Measurements from ENCODE around the gene DRC3.
A peak's percentile ranks its signal among the peaks of the same experiment; 100 is the strongest.

DRC3 gene

GRCh38 chr17:17965152-17965721 lies 7.4 kb upstream of the DRC3 start:
- H3K9me3 ChIP-seq (ENCODE audit: control insufficient read depth in 1 of 2, low read length in 2 of 2) = no peaks in the 10 kb centered on the region
- H3K36me3 ChIP-seq (ENCODE audit: control insufficient read depth in 1 of 2, insufficient read depth in 2 of 2, low read length in 2 of 2) = no peaks in the 10 kb centered on the region
- no peak overlapping the region for H3K27ac ChIP-seq (ENCODE audit: low read depth, low read length)
- no peak overlapping the region for H3K9ac ChIP-seq (ENCODE audit: low read depth in 1 of 2, low read length in 2 of 2)
- H3K4me3 ChIP-seq (ENCODE audit: low read depth in 1 of 2, low read length in 2 of 2) = no peak overlapping the region
- peaks cover 5 to 13% of the 10 kb centered on the region in 2 donors for H3K4me1 ChIP-seq (ENCODE audit: control insufficient read depth in 1 of 2, insufficient read depth in 2 of 2, low read length in 2 of 2)
- no peaks in the 10 kb centered on the region for H3K27me3 ChIP-seq (ENCODE audit: control insufficient read depth in 1 of 2, insufficient read depth in 2 of 2, low read length in 2 of 2)

- Histone ChIP-seq H3K9me3 (ENCODE audit: control insufficient read depth in 1 of 2, low read length in 2 of 2) (no peaks in the 10 kb centered on the region), H3K4me3 (ENCODE audit: low read depth in 1 of 2, low read length in 2 of 2) (no peak overlapping the region), H3K4me1 (ENCODE audit: control insufficient read depth in 1 of 2, insufficient read depth in 2 of 2, low read length in 2 of 2) (peaks cover 11 to 19% of the 10 kb centered on the region in 2 donors), H3K36me3 (ENCODE audit: control insufficient read depth in 1 of 2, insufficient read depth in 2 of 2, low read length in 2 of 2) (no peaks in the 10 kb centered on the region), H3K27ac (ENCODE audit: low read depth, low read length) (no peak overlapping the region), H3K27me3 (ENCODE audit: control insufficient read depth in 1 of 2, insufficient read depth in 2 of 2, low read length in 2 of 2) (no peaks in the 10 kb centered on the region), H3K9ac (ENCODE audit: low read depth in 1 of 2, low read length in 2 of 2) (no peak overlapping the region)
Observed at GRCh38 chr17:17966399-17966798, 6.3 kb upstream of the DRC3 start.

DNA sequence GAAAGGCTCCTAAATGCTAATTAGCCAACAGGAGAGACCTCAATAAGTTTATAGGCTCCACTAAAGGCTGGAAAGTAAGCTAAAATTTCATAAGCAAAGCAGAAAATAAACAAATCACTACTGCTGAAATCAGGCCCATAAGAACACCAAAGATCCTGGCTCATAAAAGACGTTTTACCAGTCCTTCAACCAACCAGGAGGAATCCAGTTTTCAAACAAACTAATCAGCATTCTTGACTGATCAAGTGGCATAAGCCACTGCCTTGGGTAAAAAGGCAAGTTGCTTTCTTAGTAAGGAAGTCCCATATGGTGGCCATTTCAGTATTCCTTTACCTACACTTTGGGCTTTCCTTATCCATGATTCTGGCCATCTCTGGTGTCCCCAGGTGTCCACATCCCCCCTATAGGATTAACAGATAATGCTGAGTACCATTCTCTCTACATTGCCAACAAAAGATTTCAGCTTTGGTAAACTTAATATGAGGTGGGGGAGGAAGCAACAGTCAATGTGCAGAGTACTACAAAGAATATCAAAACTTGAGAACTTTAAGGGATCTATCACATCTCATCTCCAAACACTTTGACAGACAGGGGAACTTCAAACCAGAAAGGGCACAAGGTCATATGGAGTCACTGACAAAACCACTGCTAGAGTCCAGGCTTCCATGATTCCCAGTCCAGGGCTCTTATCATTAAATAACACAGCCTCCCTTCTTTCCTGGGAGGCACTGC lies 1.8 kb upstream of the DRC3 start:
- no peaks in the 10 kb centered on the region for H3K36me3 ChIP-seq (ENCODE audit: control insufficient read depth in 1 of 2, insufficient read depth in 2 of 2, low read length in 2 of 2)
- H3K4me1 ChIP-seq (ENCODE audit: control insufficient read depth in 1 of 2, insufficient read depth in 2 of 2, low read length in 2 of 2) = peaks cover 19% of the 10 kb centered on the region in 2 donors
- H3K9ac ChIP-seq (ENCODE audit: low read depth in 1 of 2, low read length in 2 of 2) = peak overlapping the region; percentile 74 to 80
- H3K4me3 ChIP-seq (ENCODE audit: low read depth in 1 of 2, low read length in 2 of 2) = peak overlapping the region; percentile 86 to 91
- H3K27me3 ChIP-seq (ENCODE audit: control insufficient read depth in 1 of 2, insufficient read depth in 2 of 2, low read length in 2 of 2) = no peaks in the 10 kb centered on the region
- H3K27ac ChIP-seq (ENCODE audit: low read depth, low read length) = no peak overlapping the region
- no peaks in the 10 kb centered on the region for H3K9me3 ChIP-seq (ENCODE audit: control insufficient read depth in 1 of 2, low read length in 2 of 2)

GRCh38 chr17:17971431-17972125 lies 1.1 kb upstream of the DRC3 start:
- Histone ChIP-seq H3K4me1 (ENCODE audit: control insufficient read depth in 1 of 2, insufficient read depth in 2 of 2, low read length in 2 of 2) (peaks cover 19% of the 10 kb centered on the region in 2 donors), H3K4me3 (ENCODE audit: low read depth in 1 of 2, low read length in 2 of 2) (peak overlapping the region; percentile 86 to 91), H3K9me3 (ENCODE audit: control insufficient read depth in 1 of 2, low read length in 2 of 2) (no peaks in the 10 kb centered on the region), H3K36me3 (ENCODE audit: control insufficient read depth in 1 of 2, insufficient read depth in 2 of 2, low read length in 2 of 2) (no peaks in the 10 kb centered on the region), H3K9ac (ENCODE audit: low read depth in 1 of 2, low read length in 2 of 2) (peak overlapping the region; percentile 74 to 80), H3K27me3 (ENCODE audit: control insufficient read depth in 1 of 2, insufficient read depth in 2 of 2, low read length in 2 of 2) (no peaks in the 10 kb centered on the region), H3K27ac (ENCODE audit: low read depth, low read length) (peak overlapping the region; percentile 74)

GRCh38 chr17:17972952-17973254 lies 241 bp downstream of the DRC3 start:
- no peaks in the 10 kb centered on the region for H3K9me3 ChIP-seq (ENCODE audit: control insufficient read depth in 1 of 2, low read length in 2 of 2)
- peaks cover 19% of the 10 kb centered on the region in 2 donors for H3K4me1 ChIP-seq (ENCODE audit: control insufficient read depth in 1 of 2, insufficient read depth in 2 of 2, low read length in 2 of 2)
- H3K36me3 ChIP-seq (ENCODE audit: control insufficient read depth in 1 of 2, insufficient read depth in 2 of 2, low read length in 2 of 2) = no peaks in the 10 kb centered on the region
- no peaks in the 10 kb centered on the region for H3K27me3 ChIP-seq (ENCODE audit: control insufficient read depth in 1 of 2, insufficient read depth in 2 of 2, low read length in 2 of 2)
- no peak overlapping the region for H3K9ac ChIP-seq (ENCODE audit: low read depth in 1 of 2, low read length in 2 of 2)
- peak overlapping the region; percentile 63 to 77 for H3K4me3 ChIP-seq (ENCODE audit: low read depth in 1 of 2, low read length in 2 of 2)
- H3K27ac ChIP-seq (ENCODE audit: low read depth, low read length) = no peak overlapping the region

GRCh38 chr17:17975436-17975835 lies 2.8 kb downstream of the DRC3 start:
- Histone ChIP-seq H3K9me3 (ENCODE audit: control insufficient read depth in 1 of 2, low read length in 2 of 2) (no peaks in the 10 kb centered on the region), H3K9ac (ENCODE audit: low read depth in 1 of 2, low read length in 2 of 2) (no peak overlapping the region), H3K4me3 (ENCODE audit: low read depth in 1 of 2, low read length in 2 of 2) (no peak overlapping the region), H3K27ac (ENCODE audit: low read depth, low read length) (no peak overlapping the region), H3K27me3 (ENCODE audit: control insufficient read depth in 1 of 2, insufficient read depth in 2 of 2, low read length in 2 of 2) (no peaks in the 10 kb centered on the region), H3K4me1 (ENCODE audit: control insufficient read depth in 1 of 2, insufficient read depth in 2 of 2, low read length in 2 of 2) (peaks cover 17 to 22% of the 10 kb centered on the region in 2 donors), H3K36me3 (ENCODE audit: control insufficient read depth in 1 of 2, insufficient read depth in 2 of 2, low read length in 2 of 2) (no peaks in the 10 kb centered on the region)

- Histone ChIP-seq H3K27ac (ENCODE audit: low read depth, low read length) (no peak overlapping the region), H3K27me3 (ENCODE audit: control insufficient read depth in 1 of 2, insufficient read depth in 2 of 2, low read length in 2 of 2) (no peaks in the 10 kb centered on the region), H3K9ac (ENCODE audit: low read depth in 1 of 2, low read length in 2 of 2) (no peak overlapping the region), H3K9me3 (ENCODE audit: control insufficient read depth in 1 of 2, low read length in 2 of 2) (no peaks in the 10 kb centered on the region), H3K36me3 (ENCODE audit: control insufficient read depth in 1 of 2, insufficient read depth in 2 of 2, low read length in 2 of 2) (no peaks in the 10 kb centered on the region), H3K4me3 (ENCODE audit: low read depth in 1 of 2, low read length in 2 of 2) (no peak overlapping the region), H3K4me1 (ENCODE audit: control insufficient read depth in 1 of 2, insufficient read depth in 2 of 2, low read length in 2 of 2) (peaks cover 4 to 9% of the 10 kb centered on the region in 2 donors)
Observed at GRCh38 chr17:17976931-17977570, 4.4 kb downstream of the DRC3 start.

DNA sequence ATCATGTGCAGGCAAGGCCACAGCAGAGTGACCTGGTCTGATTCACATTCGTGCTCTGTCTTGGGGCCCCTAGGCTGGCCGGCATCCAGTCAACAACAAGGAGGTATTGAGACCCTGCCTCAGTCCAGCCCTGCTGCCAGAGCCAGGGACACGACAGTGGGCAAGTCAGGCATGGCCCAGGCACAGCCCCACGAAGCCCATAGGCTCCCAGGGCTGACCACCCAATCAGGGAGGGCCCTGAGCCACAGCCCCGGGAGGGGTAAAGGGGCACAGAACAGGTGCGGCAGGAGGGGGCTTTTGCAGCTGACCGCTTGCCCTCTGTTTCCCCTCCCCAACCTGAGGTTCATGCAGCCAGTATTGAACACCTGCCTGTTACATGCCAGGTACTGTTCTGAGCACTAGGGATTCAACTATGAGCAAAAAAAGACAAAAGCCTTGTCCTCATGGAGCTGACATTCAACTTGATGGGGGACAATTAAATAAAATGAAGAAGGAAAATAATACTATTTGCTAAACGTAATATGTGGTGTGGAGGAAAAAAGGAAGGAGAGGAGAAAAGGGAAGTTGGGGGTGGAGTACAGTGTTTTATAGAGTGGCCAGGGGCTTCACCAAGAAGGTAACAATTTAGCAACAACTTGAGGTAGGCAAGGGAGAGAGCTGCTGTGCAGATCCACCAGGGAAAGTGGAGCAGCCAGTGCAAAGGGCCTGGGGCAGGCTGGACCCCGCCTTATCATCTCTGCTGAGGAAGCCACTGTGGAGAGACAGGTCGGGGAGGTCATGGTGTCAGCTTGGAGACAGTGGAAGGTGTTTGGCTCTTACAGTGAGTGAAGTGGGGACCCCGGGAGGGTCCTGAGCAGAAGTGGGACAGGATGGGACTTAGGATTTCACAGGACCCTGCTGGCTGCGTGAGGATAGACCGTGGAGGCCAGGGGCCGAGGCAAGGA lies 6.1 kb downstream of the DRC3 start:
- H3K27ac ChIP-seq (ENCODE audit: low read depth, low read length) = no peak overlapping the region
- H3K4me1 ChIP-seq (ENCODE audit: control insufficient read depth in 1 of 2, insufficient read depth in 2 of 2, low read length in 2 of 2) = peaks cover 0 to 4% of the 10 kb centered on the region in 2 donors
- no peak overlapping the region for H3K4me3 ChIP-seq (ENCODE audit: low read depth in 1 of 2, low read length in 2 of 2)
- H3K36me3 ChIP-seq (ENCODE audit: control insufficient read depth in 1 of 2, insufficient read depth in 2 of 2, low read length in 2 of 2) = no peaks in the 10 kb centered on the region
- no peaks in the 10 kb centered on the region for H3K9me3 ChIP-seq (ENCODE audit: control insufficient read depth in 1 of 2, low read length in 2 of 2)
- H3K27me3 ChIP-seq (ENCODE audit: control insufficient read depth in 1 of 2, insufficient read depth in 2 of 2, low read length in 2 of 2) = no peaks in the 10 kb centered on the region
- H3K9ac ChIP-seq (ENCODE audit: low read depth in 1 of 2, low read length in 2 of 2) = no peak overlapping the region

DNA sequence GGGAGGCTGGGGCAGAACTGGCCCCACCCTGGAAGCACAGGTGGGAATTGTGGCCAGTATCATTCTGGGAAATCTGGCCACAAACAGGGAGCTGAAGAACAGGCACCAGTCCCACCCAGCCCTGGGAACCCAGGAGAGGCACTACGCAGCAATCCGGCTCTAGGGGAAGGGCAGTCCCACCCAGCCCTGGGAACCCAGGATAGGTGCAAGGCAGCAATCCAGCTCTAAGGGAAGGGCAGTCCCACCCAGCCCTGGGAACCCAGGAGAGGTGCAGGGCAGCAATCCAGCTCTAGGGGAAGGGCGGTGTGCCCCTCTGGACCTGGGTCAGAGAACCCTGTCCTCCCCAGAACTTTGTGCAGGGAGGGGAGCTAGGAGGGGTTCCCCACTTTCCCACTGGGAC lies 7.1 kb downstream of the DRC3 start:
- H3K9ac ChIP-seq (ENCODE audit: low read depth in 1 of 2, low read length in 2 of 2) = no peak overlapping the region
- no peak overlapping the region for H3K27ac ChIP-seq (ENCODE audit: low read depth, low read length)
- no peaks in the 10 kb centered on the region for H3K27me3 ChIP-seq (ENCODE audit: control insufficient read depth in 1 of 2, insufficient read depth in 2 of 2, low read length in 2 of 2)
- H3K4me1 ChIP-seq (ENCODE audit: control insufficient read depth in 1 of 2, insufficient read depth in 2 of 2, low read length in 2 of 2) = peaks cover 0 to 4% of the 10 kb centered on the region in 2 donors
- H3K9me3 ChIP-seq (ENCODE audit: control insufficient read depth in 1 of 2, low read length in 2 of 2) = no peaks in the 10 kb centered on the region
- no peaks in the 10 kb centered on the region for H3K36me3 ChIP-seq (ENCODE audit: control insufficient read depth in 1 of 2, insufficient read depth in 2 of 2, low read length in 2 of 2)
- H3K4me3 ChIP-seq (ENCODE audit: low read depth in 1 of 2, low read length in 2 of 2) = no peak overlapping the region

Data from duodenal mucosa (tissue), 2 donors.